ENCODE measurements around the gene TMEM247. TPM values are rescaled to one million over a fixed set of nuclear protein-coding genes. Genes with fewer than 3 reads are reported as not detected.

TMEM247 gene
- polyA plus RNA-seq, 5 donors = not detected

GRCh38 chr2:46488389-46488788 is 9.0 kb downstream of the TMEM247 start:
- DNase-seq = no peak

GRCh38 chr2:46489423-46490174 is 10.2 kb downstream of the TMEM247 start:
- no peak for DNase-seq

GRCh38 chr2:46490521-46491141 is 11.3 kb downstream of the TMEM247 start:
- peak; percentile 75 to 80 for DNase-seq

- DNase-seq = no peak
These were observed 12.9 kb downstream of the TMEM247 start for GRCh38 chr2:46492301-46492700.

GRCh38 chr2:46493241-46493970 is 14.0 kb downstream of the TMEM247 start:
- no peak for DNase-seq

GRCh38 chr2:46493971-46494250 is 14.5 kb downstream of the TMEM247 start:
- no peak for DNase-seq

- no peak for DNase-seq
These were observed 15.2 kb downstream of the TMEM247 start for GRCh38 chr2:46494596-46494995.

- no peak for DNase-seq
These were observed 16.1 kb downstream of the TMEM247 start for GRCh38 chr2:46495231-46496030.

GRCh38 chr2:46497766-46498165 is 18.4 kb downstream of the TMEM247 start:
- no peak for DNase-seq

- DNase-seq = no peak
These were observed 19.3 kb downstream of the TMEM247 start for GRCh38 chr2:46498681-46499080.

- DNase-seq = no peak
These were observed 20.0 kb downstream of the TMEM247 start for GRCh38 chr2:46499392-46499785.

GRCh38 chr2:46500801-46501200 is 21.4 kb downstream of the TMEM247 start:
- DNase-seq = no peak

- DNase-seq = no peak
These were observed 23.0 kb downstream of the TMEM247 start for GRCh38 chr2:46502291-46502885.

GRCh38 chr2:46503686-46504085 is 24.3 kb downstream of the TMEM247 start:
- DNase-seq = no peak

- no peak for DNase-seq
These were observed 24.9 kb downstream of the TMEM247 start for GRCh38 chr2:46504221-46504620.

- no peak for DNase-seq
These were observed 25.5 kb downstream of the TMEM247 start for GRCh38 chr2:46504685-46505471.

GRCh38 chr2:46505472-46505783 is 26.1 kb downstream of the TMEM247 start:
- no peak for DNase-seq

GRCh38 chr2:46506131-46506706 is 26.9 kb downstream of the TMEM247 start:
- no peak for DNase-seq

- DNase-seq = no peak
These were observed 28.9 kb downstream of the TMEM247 start for GRCh38 chr2:46508312-46508711.

GRCh38 chr2:46508759-46509158 is 29.4 kb downstream of the TMEM247 start:
- DNase-seq = no peak

- no peak for DNase-seq
These were observed 30.4 kb downstream of the TMEM247 start for GRCh38 chr2:46509804-46510203.
